NB4 (cell line): ENCODE results near the gene LSG1.

Experiments
- DNase-seq: peaks from one replicate; pipeline ENCODE4 v3.0.0; 2010; ENCODE audit warnings: low read depth
- H3K4me3 ChIP-seq: one replicate; pipeline ENCODE4 v1.5.1; 2011; ENCODE audit warnings: mild to moderate bottlenecking, low read depth, low read length, moderate library complexity
- MYC ChIP-seq: IDR thresholded peaks from 2 replicates; pipeline ENCODE4 v1.6.1; 2011; ENCODE audit warnings: low read depth, low read length
- POLR2A ChIP-seq: IDR thresholded peaks from 2 replicates; pipeline ENCODE4 v1.6.1; 2011; ENCODE audit warnings: mild to moderate bottlenecking; ENCODE audit not compliant: insufficient read length; ENCODE audit errors: extremely low read depth
- TF ChIP-seq, protein P1 (sequence below): IDR thresholded peaks from one replicate; pipeline ENCODE4 v1.5.1; 2012; ENCODE audit warnings: low read depth, low read length
- TF ChIP-seq, protein P2 (sequence below): IDR thresholded peaks from 2 replicates; pipeline ENCODE4 v1.6.1; 2011; ENCODE audit warnings: low read depth, low read length

Gene LSG1

GRCh38 chr3:194675680-194676079 lies 3.7 kb upstream of the LSG1 start:
- no peak for DNase-seq
- TF ChIP-seq POLR2A: no peak
- no peak for TF ChIP-seq MYC
- TF ChIP-seq, protein P1, sequence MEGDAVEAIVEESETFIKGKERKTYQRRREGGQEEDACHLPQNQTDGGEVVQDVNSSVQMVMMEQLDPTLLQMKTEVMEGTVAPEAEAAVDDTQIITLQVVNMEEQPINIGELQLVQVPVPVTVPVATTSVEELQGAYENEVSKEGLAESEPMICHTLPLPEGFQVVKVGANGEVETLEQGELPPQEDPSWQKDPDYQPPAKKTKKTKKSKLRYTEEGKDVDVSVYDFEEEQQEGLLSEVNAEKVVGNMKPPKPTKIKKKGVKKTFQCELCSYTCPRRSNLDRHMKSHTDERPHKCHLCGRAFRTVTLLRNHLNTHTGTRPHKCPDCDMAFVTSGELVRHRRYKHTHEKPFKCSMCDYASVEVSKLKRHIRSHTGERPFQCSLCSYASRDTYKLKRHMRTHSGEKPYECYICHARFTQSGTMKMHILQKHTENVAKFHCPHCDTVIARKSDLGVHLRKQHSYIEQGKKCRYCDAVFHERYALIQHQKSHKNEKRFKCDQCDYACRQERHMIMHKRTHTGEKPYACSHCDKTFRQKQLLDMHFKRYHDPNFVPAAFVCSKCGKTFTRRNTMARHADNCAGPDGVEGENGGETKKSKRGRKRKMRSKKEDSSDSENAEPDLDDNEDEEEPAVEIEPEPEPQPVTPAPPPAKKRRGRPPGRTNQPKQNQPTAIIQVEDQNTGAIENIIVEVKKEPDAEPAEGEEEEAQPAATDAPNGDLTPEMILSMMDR: no peak
- H3K4me3 ChIP-seq: no peak overlapping the region

DNA sequence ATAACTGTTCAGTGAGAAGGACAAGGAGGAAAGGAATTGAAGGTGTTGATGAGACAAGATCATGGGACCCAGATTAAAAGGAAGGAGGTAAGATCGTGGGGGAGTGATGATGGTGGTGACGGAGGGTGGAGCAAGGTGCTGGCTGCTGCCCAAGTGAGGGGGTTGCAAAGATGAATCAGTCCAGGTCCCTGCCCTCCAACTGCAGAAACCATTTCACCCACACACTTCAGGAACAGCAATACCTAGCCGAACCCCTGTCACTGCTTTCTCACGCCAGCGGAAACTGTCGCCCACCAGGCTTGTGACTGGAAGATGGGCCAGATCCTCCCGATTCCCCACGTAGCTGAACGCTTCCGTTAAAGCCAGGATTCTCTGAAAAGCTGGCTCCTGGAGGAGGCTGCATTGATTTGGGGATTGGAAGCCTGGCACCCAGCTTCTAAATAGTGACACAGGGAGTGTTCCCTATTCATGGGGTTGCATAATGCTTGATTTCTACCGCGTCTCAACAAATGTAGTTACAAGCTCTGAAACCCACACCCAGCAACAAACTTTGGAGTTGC lies 3.2 kb upstream of the LSG1 start:
- DNase-seq: no peak
- no peak overlapping the region for H3K4me3 ChIP-seq
- no peak for TF ChIP-seq MYC
- TF ChIP-seq, protein P1: no peak

GRCh38 chr3:194673761-194674160 lies 1.8 kb upstream of the LSG1 start:
- TF ChIP-seq, protein P2, sequence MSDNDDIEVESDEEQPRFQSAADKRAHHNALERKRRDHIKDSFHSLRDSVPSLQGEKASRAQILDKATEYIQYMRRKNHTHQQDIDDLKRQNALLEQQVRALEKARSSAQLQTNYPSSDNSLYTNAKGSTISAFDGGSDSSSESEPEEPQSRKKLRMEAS: no peak
- TF ChIP-seq POLR2A (no peak), MYC (no peak)
- TF ChIP-seq, protein P1: no peak

GRCh38 chr3:194672876-194673275 lies 885 bp upstream of the LSG1 start:
- peak overlapping the region; percentile 98 for H3K4me3 ChIP-seq
- no peak for DNase-seq
- TF ChIP-seq, protein P2: no peak
- TF ChIP-seq, protein P1: no peak
- no peak for TF ChIP-seq POLR2A
- TF ChIP-seq MYC: no peak

More at GRCh38 chr3:194673761-194674160, 1.8 kb upstream of the LSG1 start:
- no peak overlapping the region for H3K4me3 ChIP-seq
- DNase-seq: no peak

- peak overlapping the region; percentile 98 for H3K4me3 ChIP-seq
- TF ChIP-seq POLR2A: no peak
- TF ChIP-seq, protein P1: peak; percentile 40
- peak; percentile 56 for DNase-seq
These were observed 486 bp downstream of the LSG1 start for GRCh38 chr3:194671511-194671899.

DNA sequence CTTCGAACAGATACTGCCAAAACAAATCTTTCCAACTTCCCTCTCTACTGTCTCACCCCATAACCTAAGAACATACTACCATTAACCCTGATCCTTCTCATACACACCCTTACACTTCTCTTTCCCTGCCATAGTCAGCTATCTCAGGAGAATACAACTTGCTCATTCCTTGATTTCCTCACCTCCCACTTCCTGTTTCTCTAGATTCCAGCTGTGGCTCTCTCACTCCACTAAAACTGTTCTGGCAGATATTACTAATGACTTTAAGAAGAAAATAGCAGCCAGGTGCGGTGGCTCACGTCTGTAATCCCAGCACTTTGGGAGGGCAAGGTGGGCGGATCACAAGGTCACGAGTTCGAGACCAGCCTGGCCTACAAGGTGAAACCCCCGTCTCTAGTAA lies 4.6 kb downstream of the LSG1 start:
- no peak for DNase-seq
- TF ChIP-seq, protein P1: no peak
- TF ChIP-seq, protein P2: no peak
- TF ChIP-seq MYC: no peak
- no peak for TF ChIP-seq POLR2A
- H3K4me3 ChIP-seq: no peak overlapping the region
